Measurements from ENCODE around the gene PLCB4.

DNA sequence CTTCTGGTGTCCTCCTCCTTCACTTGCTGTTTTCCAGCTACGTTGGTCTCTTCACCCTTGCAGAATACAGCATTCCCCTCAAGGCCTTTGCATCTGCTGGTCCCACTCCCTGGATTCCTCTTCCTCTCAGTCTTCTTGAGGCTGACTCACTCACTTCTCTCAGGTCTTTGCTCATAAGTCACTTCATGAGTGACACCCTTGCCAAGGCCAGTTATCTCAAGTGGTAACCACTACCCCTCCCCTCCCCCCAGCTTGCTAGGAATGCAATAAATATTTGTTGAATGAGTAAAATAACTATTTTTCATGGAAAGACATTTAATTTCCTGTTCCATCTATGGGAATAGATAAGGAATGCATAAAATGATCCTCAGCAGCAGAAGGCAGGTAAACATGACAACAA lies 131.7 kb downstream of the PLCB4 start:
- TF ChIP-seq POLR2A (IDR thresholded peaks at IDR 0.05): no peak
- TF ChIP-seq CTCF (IDR thresholded peaks at IDR 0.05): no peak
